GM13977 (cell line): Measurements from ENCODE around the gene TRAPPC2.

Experiments used
- DNase-seq: peaks from one replicate; pipeline ENCODE4 v3.0.0; 2012; ENCODE audit warnings: low spot score
- CTCF ChIP-seq: IDR thresholded peaks from 2 replicates; pipeline ENCODE4 v1.5.1; 2012; ENCODE audit warnings: mild to moderate bottlenecking, control low read depth; ENCODE audit not compliant: insufficient read depth; ENCODE audit errors: extremely low read depth, missing control alignments
- in situ Hi-C: fragments of 300-500 bp; cut with MboI; formaldehyde crosslinking; loops from one replicate; pipeline ENCODE4 v1.12.0; 2022; ENCODE audit warnings: low sequenced_read_pairs, low pct_unique_long_range_greater_than_20kb, mixed read lengths, inconsistent platforms; ENCODE audit not compliant: unreplicated experiment

The TRAPPC2 gene

GRCh38 chrX:13669246-13669737, 65.1 kb downstream of the TRAPPC2 start:
- TF ChIP-seq CTCF = no peak
- DNase-seq = peak; percentile 42
- in situ Hi-C loops = loop anchor here (10.0 kb wide), 1 partner anchor 76 kb away; no protein-coding TSS in a partner anchor

- in situ Hi-C loops = loop anchor here (10.0 kb wide), 1 partner anchor 77 kb away; no protein-coding TSS in a partner anchor
- TF ChIP-seq CTCF = no peak
- no peak for DNase-seq
Measured at GRCh38 chrX:13667919-13668318, 66.5 kb downstream of the TRAPPC2 start.

DNA sequence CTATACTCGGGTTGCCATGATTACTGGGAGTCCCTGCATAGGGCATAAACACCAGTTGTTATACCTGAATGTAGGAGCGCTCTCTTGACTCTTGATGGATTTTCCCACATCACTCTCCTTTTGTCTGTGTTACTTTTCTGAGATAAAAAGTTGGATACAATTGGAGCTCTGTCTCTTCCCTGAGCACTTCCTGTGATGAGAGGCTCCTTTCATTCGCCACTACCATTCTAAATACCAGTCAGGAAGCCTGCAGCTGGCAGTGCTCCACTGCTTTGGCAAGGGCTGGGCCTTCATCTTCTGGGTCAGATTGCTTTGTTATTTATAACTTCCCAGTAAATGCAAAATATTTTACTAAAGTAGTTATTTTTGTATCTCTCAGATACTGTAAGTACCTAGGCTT, 67.6 kb downstream of the TRAPPC2 start:
- no peak for DNase-seq
- no peak for TF ChIP-seq CTCF
- in situ Hi-C loops = loop anchor here (10.0 kb wide), 1 partner anchor 78 kb away; no protein-coding TSS in a partner anchor

GRCh38 chrX:13664020-13664419, 70.4 kb downstream of the TRAPPC2 start:
- in situ Hi-C loops = loop anchor here (10.0 kb wide), 1 partner anchor 81 kb away; no protein-coding TSS in a partner anchor
- DNase-seq = no peak
- TF ChIP-seq CTCF = no peak

DNA sequence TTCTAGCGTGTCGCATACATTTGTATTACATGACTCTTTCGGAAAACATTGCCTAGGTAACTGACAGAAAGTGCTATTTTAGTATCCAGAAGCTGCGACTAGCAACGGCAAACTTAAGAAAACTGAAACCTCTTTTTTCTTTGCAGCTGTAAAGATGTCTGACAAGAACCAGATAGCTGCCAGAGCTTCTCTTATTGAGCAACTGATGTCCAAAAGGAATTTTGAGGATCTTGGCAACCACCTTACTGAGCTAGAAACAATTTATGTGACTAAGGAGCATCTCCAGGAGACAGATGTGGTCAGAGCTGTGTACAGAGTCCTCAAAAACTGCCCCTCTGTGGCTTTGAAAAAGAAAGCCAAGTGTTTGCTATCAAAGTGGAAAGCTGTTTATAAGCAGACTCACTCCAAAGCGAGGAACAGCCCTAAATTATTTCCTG, 72.0 kb downstream of the TRAPPC2 start:
- TF ChIP-seq CTCF = no peak
- in situ Hi-C loops = loop anchor here (10.0 kb wide), 1 partner anchor 82 kb away; no protein-coding TSS in a partner anchor
- DNase-seq = no peak
